SK-N-SH treated with all-trans-retinoic acid at 6 μM for 48 hours (cell line): ENCODE results near the gene DDX25.

Experiments
- ATAC-seq: fragments of 200-7000 bp; cut with Tn5 transposase; 3 replicates; pipeline ENCODE4 v1.9.1; 2020; ENCODE audit warnings: mild to moderate bottlenecking, moderate library complexity
- ARNTL ChIP-seq: fragments of 450-650 bp; formaldehyde crosslinking; IDR thresholded peaks from 2 replicates; pipeline ENCODE4 v1.5.0; 2020; ENCODE audit warnings: low read depth, mild to moderate bottlenecking, moderate library complexity, borderline replicate concordance
- BACH2 ChIP-seq: fragments of 250-450 bp; sonication (Bioruptor Pico); IDR thresholded peaks from 2 replicates; pipeline ENCODE4 v1.9.0; 2021; ENCODE audit warnings: mild to moderate bottlenecking, borderline replicate concordance
- CSDC2 ChIP-seq: fragments of 250-450 bp; sonication (Bioruptor Pico); IDR thresholded peaks from 2 replicates; pipeline ENCODE4 v1.5.0; 2020; ENCODE audit warnings: mild to moderate bottlenecking, moderate library complexity
- ESRRG ChIP-seq: fragments of 250-450 bp; sonication (Bioruptor Pico); IDR thresholded peaks from 2 replicates; pipeline ENCODE4 v1.6.1; 2021; ENCODE audit warnings: mild to moderate bottlenecking
- GLIS3 ChIP-seq: fragments of 250-450 bp; sonication (Bioruptor Pico); IDR thresholded peaks from 2 replicates; pipeline ENCODE4 v1.5.0; 2020; ENCODE audit warnings: mild to moderate bottlenecking, moderate library complexity
- ISL1 ChIP-seq: fragments of 250-450 bp; sonication (Bioruptor Pico); IDR thresholded peaks from 2 replicates; pipeline ENCODE4 v2.1.2; 2022; ENCODE audit warnings: mild to moderate bottlenecking, moderate library complexity
- OSR1 ChIP-seq: fragments of 250-450 bp; sonication (Bioruptor Pico); IDR thresholded peaks from 2 replicates; pipeline ENCODE4 v1.8.0; 2022; ENCODE audit warnings: moderate library complexity, mild to moderate bottlenecking, inconsistent platforms
- PATZ1 ChIP-seq: fragments of 250-450 bp; sonication (Bioruptor Pico); IDR thresholded peaks from 2 replicates; pipeline ENCODE4 v1.8.0; 2020; ENCODE audit warnings: mild to moderate bottlenecking, moderate library complexity, borderline replicate concordance
- PPARA ChIP-seq: fragments of 250-450 bp; sonication (Bioruptor Pico); IDR thresholded peaks from 2 replicates; pipeline ENCODE4 v1.5.0; 2020; ENCODE audit warnings: mild to moderate bottlenecking, borderline replicate concordance
- RARB ChIP-seq: fragments of 250-450 bp; sonication (Bioruptor Pico); IDR thresholded peaks from 2 replicates; pipeline ENCODE4 v1.8.0; 2021; ENCODE audit warnings: mild to moderate bottlenecking, moderate library complexity
- SNAI2 ChIP-seq: fragments of 250-450 bp; sonication (Bioruptor Pico); IDR thresholded peaks from 2 replicates; pipeline ENCODE4 v1.5.0; 2020; ENCODE audit warnings: mild to moderate bottlenecking, moderate library complexity
- TCF4 ChIP-seq: fragments of 250-450 bp; sonication (Bioruptor Pico); IDR thresholded peaks from 2 replicates; pipeline ENCODE4 v1.8.0; 2021; ENCODE audit warnings: mild to moderate bottlenecking, moderate library complexity, borderline replicate concordance
- TOX ChIP-seq: fragments of 250-450 bp; sonication (Bioruptor Pico); IDR thresholded peaks from 2 replicates; pipeline ENCODE4 v1.8.0; 2021; ENCODE audit warnings: mild to moderate bottlenecking, moderate library complexity, borderline replicate concordance
- ZC3H10 ChIP-seq: fragments of 250-450 bp; sonication (Bioruptor Pico); IDR thresholded peaks from 2 replicates; pipeline ENCODE4 v1.5.1; 2021; ENCODE audit warnings: mild to moderate bottlenecking, moderate library complexity
- ZFP3 ChIP-seq: fragments of 250-450 bp; sonication (Bioruptor Pico); IDR thresholded peaks from 2 replicates; pipeline ENCODE4 v1.5.0; 2020; ENCODE audit warnings: mild to moderate bottlenecking, moderate library complexity
- ZFP30 ChIP-seq: fragments of 450-650 bp; formaldehyde crosslinking; IDR thresholded peaks from 2 replicates; pipeline ENCODE4 v1.5.0; 2022; ENCODE audit warnings: mild to moderate bottlenecking, moderate library complexity
- ZNF565 ChIP-seq: fragments of 450-650 bp; formaldehyde crosslinking; conservative IDR thresholded peaks from 2 replicates; pipeline ENCODE4 v1.5.0; 2020; ENCODE audit warnings: low read depth, mild to moderate bottlenecking, moderate library complexity
- ZNF70 ChIP-seq: fragments of 450-650 bp; formaldehyde crosslinking; IDR thresholded peaks from 2 replicates; pipeline ENCODE4 v1.5.0; 2020; ENCODE audit warnings: mild to moderate bottlenecking, moderate library complexity
- ZNF8 ChIP-seq: fragments of 450-650 bp; formaldehyde crosslinking; IDR thresholded peaks from 2 replicates; pipeline ENCODE4 v1.5.0; 2020; ENCODE audit warnings: mild to moderate bottlenecking, moderate library complexity
- TF ChIP-seq, protein P1 (sequence below): fragments of 250-450 bp; sonication (Bioruptor Pico); IDR thresholded peaks from 2 replicates; pipeline ENCODE4 v1.5.1; 2021; ENCODE audit warnings: mild to moderate bottlenecking, moderate library complexity
- TF ChIP-seq, protein P2 (sequence below): fragments of 250-450 bp; sonication (Bioruptor Pico); IDR thresholded peaks from 2 replicates; pipeline ENCODE4 v1.8.0; 2021; ENCODE audit warnings: low read depth, mild to moderate bottlenecking, moderate library complexity, borderline replicate concordance
- TF ChIP-seq, protein P3 (sequence below): fragments of 250-450 bp; sonication (Bioruptor Pico); IDR thresholded peaks from 2 replicates; pipeline ENCODE4 v1.5.1; 2020; ENCODE audit warnings: low read depth, mild to moderate bottlenecking, moderate library complexity

Gene DDX25

GRCh38 chr11:125931668-125932067 is 27.4 kb downstream of the DDX25 start:
- ATAC-seq: no peak
- TF ChIP-seq SNAI2 (no peak), PPARA (CRISPR knock-in tag) (no peak), OSR1 (CRISPR knock-in tag) (no peak), ZFP3 (CRISPR knock-in tag) (no peak), TOX (no peak), ARNTL (no peak), RARB (CRISPR knock-in tag) (no peak), ZNF8 (no peak), ZNF565 (CRISPR knock-in tag) (no peak), BACH2 (CRISPR knock-in tag) (no peak), CSDC2 (no peak), PATZ1 (CRISPR knock-in tag) (no peak), ISL1 (CRISPR knock-in tag) (no peak), ZNF70 (no peak), TCF4 (no peak), ESRRG (no peak)
- TF ChIP-seq, protein P1, sequence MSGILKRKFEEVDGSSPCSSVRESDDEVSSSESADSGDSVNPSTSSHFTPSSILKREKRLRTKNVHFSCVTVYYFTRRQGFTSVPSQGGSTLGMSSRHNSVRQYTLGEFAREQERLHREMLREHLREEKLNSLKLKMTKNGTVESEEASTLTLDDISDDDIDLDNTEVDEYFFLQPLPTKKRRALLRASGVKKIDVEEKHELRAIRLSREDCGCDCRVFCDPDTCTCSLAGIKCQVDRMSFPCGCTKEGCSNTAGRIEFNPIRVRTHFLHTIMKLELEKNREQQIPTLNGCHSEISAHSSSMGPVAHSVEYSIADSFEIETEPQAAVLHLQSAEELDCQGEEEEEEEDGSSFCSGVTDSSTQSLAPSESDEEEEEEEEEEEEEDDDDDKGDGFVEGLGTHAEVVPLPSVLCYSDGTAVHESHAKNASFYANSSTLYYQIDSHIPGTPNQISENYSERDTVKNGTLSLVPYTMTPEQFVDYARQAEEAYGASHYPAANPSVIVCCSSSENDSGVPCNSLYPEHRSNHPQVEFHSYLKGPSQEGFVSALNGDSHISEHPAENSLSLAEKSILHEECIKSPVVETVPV (CRISPR knock-in tag): no peak
- TF ChIP-seq, protein P2, sequence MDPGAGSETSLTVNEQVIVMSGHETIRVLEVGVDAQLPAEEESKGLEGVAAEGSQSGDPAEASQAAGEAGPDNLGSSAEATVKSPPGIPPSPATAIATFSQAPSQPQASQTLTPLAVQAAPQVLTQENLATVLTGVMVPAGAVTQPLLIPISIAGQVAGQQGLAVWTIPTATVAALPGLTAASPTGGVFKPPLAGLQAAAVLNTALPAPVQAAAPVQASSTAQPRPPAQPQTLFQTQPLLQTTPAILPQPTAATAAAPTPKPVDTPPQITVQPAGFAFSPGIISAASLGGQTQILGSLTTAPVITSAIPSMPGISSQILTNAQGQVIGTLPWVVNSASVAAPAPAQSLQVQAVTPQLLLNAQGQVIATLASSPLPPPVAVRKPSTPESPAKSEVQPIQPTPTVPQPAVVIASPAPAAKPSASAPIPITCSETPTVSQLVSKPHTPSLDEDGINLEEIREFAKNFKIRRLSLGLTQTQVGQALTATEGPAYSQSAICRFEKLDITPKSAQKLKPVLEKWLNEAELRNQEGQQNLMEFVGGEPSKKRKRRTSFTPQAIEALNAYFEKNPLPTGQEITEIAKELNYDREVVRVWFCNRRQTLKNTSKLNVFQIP (CRISPR knock-in tag): no peak

DNA sequence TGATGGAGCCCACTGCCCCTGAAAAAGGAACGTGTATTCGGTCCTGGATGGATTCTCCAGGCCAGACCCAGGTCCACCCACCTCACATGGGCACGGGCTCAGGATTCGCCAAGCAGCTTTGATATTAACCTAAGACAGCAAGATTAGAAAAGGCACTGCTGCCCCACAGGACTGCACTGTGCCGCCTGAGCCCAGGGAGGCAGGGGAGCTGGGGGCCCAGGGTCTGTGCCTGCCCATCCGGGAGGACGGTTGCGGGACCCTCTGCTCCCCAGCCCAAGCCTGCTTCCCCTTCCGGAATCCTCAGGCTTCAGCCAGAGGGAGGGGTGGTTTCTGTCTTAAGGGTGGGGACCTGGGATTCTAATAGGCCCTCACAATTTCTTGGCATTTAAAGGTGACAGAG is 28.0 kb downstream of the DDX25 start:
- ATAC-seq: no peak
- no peak for TF ChIP-seq ZC3H10
- TF ChIP-seq, protein P1 (CRISPR knock-in tag): no peak
- TF ChIP-seq SNAI2: no peak
- TF ChIP-seq ZNF8: no peak
- TF ChIP-seq GLIS3 (CRISPR knock-in tag): no peak
- TF ChIP-seq OSR1 (CRISPR knock-in tag): no peak
- TF ChIP-seq ZFP30 (CRISPR knock-in tag): no peak
- no peak for TF ChIP-seq CSDC2
- TF ChIP-seq ESRRG: no peak
- TF ChIP-seq, protein P3, sequence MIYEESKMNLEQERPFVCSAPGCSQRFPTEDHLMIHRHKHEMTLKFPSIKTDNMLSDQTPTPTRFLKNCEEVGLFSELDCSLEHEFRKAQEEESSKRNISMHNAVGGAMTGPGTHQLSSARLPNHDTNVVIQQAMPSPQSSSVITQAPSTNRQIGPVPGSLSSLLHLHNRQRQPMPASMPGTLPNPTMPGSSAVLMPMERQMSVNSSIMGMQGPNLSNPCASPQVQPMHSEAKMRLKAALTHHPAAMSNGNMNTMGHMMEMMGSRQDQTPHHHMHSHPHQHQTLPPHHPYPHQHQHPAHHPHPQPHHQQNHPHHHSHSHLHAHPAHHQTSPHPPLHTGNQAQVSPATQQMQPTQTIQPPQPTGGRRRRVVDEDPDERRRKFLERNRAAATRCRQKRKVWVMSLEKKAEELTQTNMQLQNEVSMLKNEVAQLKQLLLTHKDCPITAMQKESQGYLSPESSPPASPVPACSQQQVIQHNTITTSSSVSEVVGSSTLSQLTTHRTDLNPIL (CRISPR knock-in tag): no peak
- no peak for TF ChIP-seq ARNTL
- TF ChIP-seq BACH2 (CRISPR knock-in tag): no peak
- TF ChIP-seq ZFP3 (CRISPR knock-in tag): no peak
- no peak for TF ChIP-seq TOX
- no peak for TF ChIP-seq ZNF70
- TF ChIP-seq TCF4: no peak
- TF ChIP-seq RARB (CRISPR knock-in tag): no peak
- TF ChIP-seq PATZ1 (CRISPR knock-in tag): no peak
- TF ChIP-seq, protein P2 (CRISPR knock-in tag): no peak
